A549 treated with CORT108297 at 1 μM for 4 hours (cell line): ENCODE data around the gene KCND1. TPM values are rescaled to one million over a fixed set of nuclear protein-coding genes. Genes with fewer than 3 reads are reported as not detected.

Source experiments
- total RNA-seq: library from RNA; stranded (reverse); fragments of 200-300 nt; extraction: Qiagen RNA extraction; gene quantifications from 5 replicates; pipeline ENCODE4 v1.2.3, GENCODE V29; 2022

KCND1 gene
- total RNA-seq = 0.98 to 1.4 TPM (median 1.3 TPM) in 5 replicates

DNA sequence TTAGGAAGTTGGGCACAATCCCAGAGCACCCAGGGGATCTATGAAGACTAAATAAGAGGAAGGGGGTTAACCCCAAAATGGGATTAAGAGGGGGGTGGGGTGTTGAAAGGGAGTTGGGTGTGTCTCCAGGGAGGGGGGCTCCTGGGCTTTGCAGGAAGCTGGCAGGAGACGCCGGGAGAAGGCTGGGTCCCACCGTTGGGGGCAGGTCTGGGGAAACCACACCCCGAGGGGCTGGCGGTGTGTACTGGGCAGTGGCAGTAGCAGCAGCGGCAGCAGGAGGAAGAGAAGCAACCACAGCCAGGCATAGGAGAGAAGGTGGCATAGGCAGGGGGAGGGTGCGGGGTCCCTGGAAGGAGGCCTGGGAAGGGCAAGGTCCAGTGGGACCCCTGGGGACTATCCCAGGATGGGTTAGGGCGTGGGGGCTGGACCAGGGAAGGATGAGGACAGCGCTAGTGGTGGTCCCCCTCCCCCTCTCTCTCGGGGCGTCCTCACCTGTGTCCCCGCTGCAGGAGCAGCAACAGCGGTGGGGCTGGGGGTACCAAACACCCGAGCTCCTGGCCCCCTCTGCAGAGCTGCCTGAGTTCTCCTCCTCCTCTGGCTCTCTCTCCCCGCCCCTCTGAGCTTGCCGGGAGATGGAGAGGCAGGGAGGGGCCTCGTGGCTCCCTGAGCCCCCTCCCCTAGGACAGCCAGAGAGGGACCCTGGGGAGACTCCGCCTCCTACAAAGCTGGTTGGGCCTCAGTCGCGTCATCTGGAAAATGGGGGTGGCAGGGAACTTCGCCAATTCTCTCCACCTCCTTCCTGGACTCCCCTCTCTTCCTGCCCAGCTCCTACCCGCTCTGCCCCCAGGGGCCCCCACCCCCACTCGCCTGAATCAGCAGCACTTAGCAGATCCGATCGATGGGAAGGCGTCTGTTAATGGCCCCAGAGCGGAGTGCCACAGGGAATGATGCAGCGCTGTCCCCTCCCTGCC is at the start of gene KCND1:
Gene KCND1, minus strand, starts transcription at position 596 of the 971 bp plus-strand sequence. CDS start 1,573 bp downstream, outside the sequence.

DNA sequence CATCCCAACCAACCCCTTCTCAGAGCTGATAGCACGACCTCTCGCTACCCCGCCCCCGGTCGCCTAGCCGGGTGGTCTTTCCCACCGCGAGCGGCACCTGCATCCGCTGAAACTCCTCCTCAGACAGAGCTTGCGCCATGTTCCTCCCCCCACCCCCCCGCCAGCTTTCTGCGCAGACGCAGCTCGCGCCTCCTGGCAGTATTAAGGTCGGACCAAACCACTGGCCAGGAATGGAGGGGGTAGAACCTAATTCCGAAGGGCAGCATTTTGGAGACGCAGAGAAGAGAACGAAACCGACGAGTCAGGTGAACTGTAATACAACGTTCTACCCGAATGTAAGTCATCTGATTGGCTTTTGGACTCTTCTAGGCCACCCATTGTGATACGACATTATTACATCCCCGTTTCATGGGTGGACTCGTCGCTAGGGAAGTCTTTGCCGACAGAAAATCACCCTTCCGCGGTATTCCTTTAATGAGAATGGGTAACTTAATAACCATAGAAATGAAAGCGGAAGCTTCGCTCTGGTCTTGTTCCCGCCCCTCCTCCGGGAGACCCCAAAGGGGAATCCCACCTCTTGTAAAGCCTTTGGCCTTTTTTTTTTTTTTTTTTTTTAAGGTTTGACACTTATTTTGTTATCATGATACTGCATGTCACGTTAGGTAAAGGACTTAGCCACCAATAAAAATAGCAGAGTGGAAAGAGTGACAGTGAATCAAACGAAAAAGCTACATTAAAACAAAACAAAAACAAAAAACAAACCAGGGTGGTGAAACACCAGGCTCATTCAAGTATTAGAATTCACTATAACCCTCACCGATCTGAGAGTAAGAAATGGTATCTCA is 30.7 kb upstream of the KCND1 start, which contains the start of gene GRIPAP1:
Gene GRIPAP1, minus strand, starts transcription at position 174 of the 845 bp plus-strand sequence. Its CDS starts 35 bp downstream, at position 139.

DNA sequence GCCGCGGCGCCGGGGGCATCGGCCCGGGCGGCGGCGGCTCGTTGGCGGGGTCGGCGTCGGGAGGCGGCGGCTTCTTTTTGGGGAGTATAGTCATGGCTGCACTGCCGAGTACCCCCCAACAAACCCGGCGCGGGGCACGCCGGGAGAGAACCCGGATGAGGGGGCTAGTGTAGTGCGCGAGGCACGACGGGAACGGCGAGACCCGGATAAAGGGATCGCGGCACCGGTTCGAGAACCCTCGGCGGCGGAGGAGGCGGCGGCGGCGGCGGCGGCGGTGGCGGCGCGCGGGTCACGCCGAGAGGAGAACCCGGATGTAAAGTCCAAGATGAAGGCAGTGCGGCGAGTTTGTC is 14.2 kb downstream of the KCND1 start, which contains the start of gene OTUD5:
Gene OTUD5, minus strand, starts transcription at position 131 of the 350 bp plus-strand sequence. Its CDS starts 37 bp downstream, at position 94.

DNA sequence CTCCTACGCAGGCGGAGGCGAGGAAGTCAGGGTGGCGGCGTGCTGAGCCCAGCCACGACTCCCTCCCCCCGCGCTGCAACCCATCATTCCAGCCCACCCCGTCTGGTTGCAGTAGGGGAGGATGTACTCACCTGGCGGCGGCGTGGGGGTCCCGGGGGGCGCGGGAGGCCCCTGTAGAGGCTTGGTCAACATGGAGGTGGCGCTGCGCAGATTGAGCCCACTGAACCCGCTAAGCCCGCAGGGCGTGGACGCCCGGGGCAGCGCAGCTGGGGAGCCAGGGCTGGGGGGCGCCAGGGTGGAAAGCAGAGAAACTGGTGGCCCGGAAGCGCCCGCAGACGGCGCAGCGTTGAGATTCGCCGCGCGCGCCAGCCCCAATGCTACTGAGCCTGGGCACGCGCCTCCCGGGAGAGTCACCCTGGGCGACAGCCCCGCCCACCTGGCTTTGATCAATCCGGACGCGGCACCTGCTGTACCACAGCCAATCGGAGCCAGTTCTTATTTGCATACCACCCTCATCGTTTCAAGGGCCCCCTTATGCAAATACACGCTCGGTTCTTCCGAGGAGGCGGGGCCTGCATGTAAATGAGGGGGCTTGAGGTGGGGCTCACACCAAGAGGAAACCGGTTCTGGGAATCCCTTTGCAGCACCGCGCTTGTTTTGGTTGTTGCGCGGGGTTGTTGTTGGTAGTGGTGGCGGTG is 52.9 kb downstream of the KCND1 start, which contains the start of gene PIM2:
Gene PIM2, minus strand, starts transcription at position 382 of the 698 bp plus-strand sequence. Its CDS starts 190 bp downstream, at position 192.

DNA sequence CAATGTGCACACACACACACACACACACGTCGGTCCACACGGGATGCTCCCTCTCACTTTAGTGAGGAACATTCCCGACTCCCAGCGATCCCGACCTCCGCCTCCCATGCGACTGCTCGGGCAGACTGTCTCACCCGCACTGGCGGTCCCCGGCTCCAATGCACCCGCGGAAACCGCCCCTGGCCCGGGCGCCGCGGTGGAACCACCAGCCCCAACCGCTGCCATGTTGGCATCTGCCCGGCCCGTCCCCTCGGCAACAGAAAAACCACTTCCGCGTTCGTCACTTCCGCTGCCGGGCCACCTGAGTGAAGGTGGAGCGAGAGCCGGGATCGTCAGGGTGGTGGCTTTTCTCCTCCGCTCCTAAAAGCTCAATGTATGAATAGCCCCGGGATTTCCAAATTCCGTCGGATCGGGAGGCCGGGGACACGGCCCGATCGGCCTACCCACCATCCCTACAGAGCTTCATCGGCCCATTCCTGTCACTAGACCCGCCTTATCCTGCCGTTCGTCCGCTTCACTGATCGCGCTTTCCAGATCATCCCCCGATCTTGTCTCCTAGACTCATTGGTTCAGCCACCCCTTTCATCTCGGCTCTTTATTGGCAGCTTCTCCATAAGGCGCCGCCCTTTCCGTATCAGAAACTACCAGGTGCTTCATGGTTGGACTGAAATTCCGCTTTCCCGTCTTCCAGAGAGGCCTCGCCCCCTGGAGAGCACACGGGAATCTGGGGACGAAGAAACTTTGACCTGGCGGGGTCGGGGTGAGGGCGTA is 60.0 kb downstream of the KCND1 start, which contains the start of gene SLC35A2:
Gene SLC35A2, minus strand, starts transcription at position 235 of the 771 bp plus-strand sequence. Its CDS starts 10 bp downstream, at position 225.

Other genes starting within 250 kb of the KCND1 start
- gene GLOD5, start 210.1 kb downstream of the KCND1 start, total RNA-seq = not detected in 5 replicates
- not detected in 5 replicates for gene GATA1, start 185.3 kb downstream of the KCND1 start, total RNA-seq
- gene HDAC6, start 169.8 kb downstream of the KCND1 start, total RNA-seq = 23.3 to 33.1 TPM (median 28.3 TPM) in 5 replicates
- gene ERAS, start 145.3 kb downstream of the KCND1 start, total RNA-seq = 0.09 to 0.18 TPM (median 0.12 TPM) in 4 of 5 replicates, not detected in the other
- 17.4 to 54.0 TPM (median 47.3 TPM) in 5 replicates for gene PCSK1N, start 136.2 kb downstream of the KCND1 start, total RNA-seq
- 92.5 to 116 TPM (median 108 TPM) in 5 replicates for gene TIMM17B, start 74.1 kb downstream of the KCND1 start, total RNA-seq
- gene PQBP1, start 73.9 kb downstream of the KCND1 start, total RNA-seq = 91.3 to 118 TPM (median 100.0 TPM) in 5 replicates
- 53.3 to 73.9 TPM (median 72.1 TPM) in 5 replicates for gene SLC35A2, start 60.2 kb downstream of the KCND1 start, total RNA-seq
- gene PIM2, start 52.8 kb downstream of the KCND1 start, total RNA-seq = 10.0 to 10.8 TPM (median 10.1 TPM) in 5 replicates
- 60.0 to 65.8 TPM (median 64.1 TPM) in 5 replicates for gene OTUD5, start 14.2 kb downstream of the KCND1 start, total RNA-seq
- gene GRIPAP1, start 30.4 kb upstream of the KCND1 start, total RNA-seq = 18.1 to 23.3 TPM (median 21.3 TPM) in 5 replicates
- 46.9 to 59.1 TPM (median 58.1 TPM) in 5 replicates for gene TFE3, start 71.5 kb upstream of the KCND1 start, total RNA-seq
- gene CCDC120, start 87.2 kb upstream of the KCND1 start, total RNA-seq = 2.4 to 4.2 TPM (median 3.7 TPM) in 5 replicates
- gene PRAF2, start 102.2 kb upstream of the KCND1 start, total RNA-seq = 38.2 to 45.7 TPM (median 43.2 TPM) in 5 replicates
- 46.8 to 62.3 TPM (median 60.5 TPM) in 5 replicates for gene WDR45, start 108.0 kb upstream of the KCND1 start, total RNA-seq
- gene GPKOW, start 151.9 kb upstream of the KCND1 start, total RNA-seq = 22.4 to 27.3 TPM (median 25.1 TPM) in 5 replicates
- 1.7 to 4.5 TPM (median 3.3 TPM) in 5 replicates for gene MAGIX, start 190.9 kb upstream of the KCND1 start, total RNA-seq
- gene PLP2, start 200.1 kb upstream of the KCND1 start, total RNA-seq = 328 to 441 TPM (median 436 TPM) in 5 replicates
- gene PRICKLE3, start 214.5 kb upstream of the KCND1 start, total RNA-seq = 15.1 to 22.0 TPM (median 20.1 TPM) in 5 replicates
- gene SYP, start 228.3 kb upstream of the KCND1 start, total RNA-seq = 2.6 to 3.5 TPM (median 2.7 TPM) in 5 replicates